ENCODE measurements around the gene PRAMEF17. TPM values are rescaled to one million over a fixed set of nuclear protein-coding genes. Genes with fewer than 3 reads are reported as not detected.

PRAMEF17 gene
- total and polyA plus RNA-seq, 10 of the 15 experiments (the other 5 are each of a cell fraction or from before 2014, with no cell fraction given), result not detected

Other genes starting within 250 kb of the PRAMEF17 start
Only the 7 nearest of the 14 such genes appear.
- gene PRAMEF8, start 104.5 kb upstream of the PRAMEF17 start, total RNA-seq (2014; rRNA removed), result not detected in 2 replicates
- gene PRAMEF8, start 104.5 kb upstream of the PRAMEF17 start, total RNA-seq (2014; rRNA removed; fragmentation: Illumina TruSeq; extraction: Trizol), result not detected in 2 replicates
- gene PRAMEF8, start 104.5 kb upstream of the PRAMEF17 start, total RNA-seq (2021), result not detected in 2 replicates
- not detected in 2 replicates for gene PRAMEF8, start 104.5 kb upstream of the PRAMEF17 start, polyA plus RNA-seq (2011; rRNA removed)
- gene PRAMEF8, start 104.5 kb upstream of the PRAMEF17 start, polyA plus RNA-seq (2014; fragmentation: Illumina TruSeq; extraction: Trizol), result not detected in 2 replicates
- not detected for gene PRAMEF8, start 104.5 kb upstream of the PRAMEF17 start, polyA plus RNA-seq (2014; fragmentation: Nextera tagmentation; extraction: Ambion mirVana)
- not detected in 2 replicates for gene PRAMEF8, start 104.5 kb upstream of the PRAMEF17 start, polyA plus RNA-seq (2014; rRNA removed)
- gene PRAMEF8, start 104.5 kb upstream of the PRAMEF17 start, polyA plus RNA-seq (2016; fragmentation: Nextera tagmentation; extraction: Ambion mirVana), result not detected
- gene PRAMEF33, start 86.1 kb upstream of the PRAMEF17 start, total RNA-seq (2014; rRNA removed), result not detected in 2 replicates
- not detected in 2 replicates for gene PRAMEF33, start 86.1 kb upstream of the PRAMEF17 start, total RNA-seq (2014; rRNA removed; fragmentation: Illumina TruSeq; extraction: Trizol)
- not detected in 2 replicates for gene PRAMEF33, start 86.1 kb upstream of the PRAMEF17 start, total RNA-seq (2021)
- gene PRAMEF33, start 86.1 kb upstream of the PRAMEF17 start, polyA plus RNA-seq (2011; rRNA removed), result not detected in 2 replicates
- not detected in 2 replicates for gene PRAMEF33, start 86.1 kb upstream of the PRAMEF17 start, polyA plus RNA-seq (2014; fragmentation: Illumina TruSeq; extraction: Trizol)
- not detected for gene PRAMEF33, start 86.1 kb upstream of the PRAMEF17 start, polyA plus RNA-seq (2014; fragmentation: Nextera tagmentation; extraction: Ambion mirVana)
- gene PRAMEF33, start 86.1 kb upstream of the PRAMEF17 start, polyA plus RNA-seq (2014; rRNA removed), result not detected in 2 replicates
- not detected for gene PRAMEF33, start 86.1 kb upstream of the PRAMEF17 start, polyA plus RNA-seq (2016; fragmentation: Nextera tagmentation; extraction: Ambion mirVana)
- gene PRAMEF15, start 74.1 kb upstream of the PRAMEF17 start, total RNA-seq (2014; rRNA removed), result not detected in 2 replicates
- not detected in 2 replicates for gene PRAMEF15, start 74.1 kb upstream of the PRAMEF17 start, total RNA-seq (2014; rRNA removed; fragmentation: Illumina TruSeq; extraction: Trizol)
- gene PRAMEF15, start 74.1 kb upstream of the PRAMEF17 start, total RNA-seq (2021), result not detected in 2 replicates
- gene PRAMEF15, start 74.1 kb upstream of the PRAMEF17 start, polyA plus RNA-seq (2011; rRNA removed), result not detected in 2 replicates
- gene PRAMEF15, start 74.1 kb upstream of the PRAMEF17 start, polyA plus RNA-seq (2014; fragmentation: Illumina TruSeq; extraction: Trizol), result not detected in 2 replicates
- gene PRAMEF15, start 74.1 kb upstream of the PRAMEF17 start, polyA plus RNA-seq (2014; fragmentation: Nextera tagmentation; extraction: Ambion mirVana), result not detected
- gene PRAMEF15, start 74.1 kb upstream of the PRAMEF17 start, polyA plus RNA-seq (2014; rRNA removed), result not detected in 2 replicates
- not detected for gene PRAMEF15, start 74.1 kb upstream of the PRAMEF17 start, polyA plus RNA-seq (2016; fragmentation: Nextera tagmentation; extraction: Ambion mirVana)
- gene PRAMEF14, start 42.5 kb upstream of the PRAMEF17 start, total RNA-seq (2014; rRNA removed), result not detected in 2 replicates
- gene PRAMEF14, start 42.5 kb upstream of the PRAMEF17 start, total RNA-seq (2014; rRNA removed; fragmentation: Illumina TruSeq; extraction: Trizol), result not detected in 2 replicates
- gene PRAMEF14, start 42.5 kb upstream of the PRAMEF17 start, total RNA-seq (2021), result not detected in 2 replicates
- gene PRAMEF14, start 42.5 kb upstream of the PRAMEF17 start, polyA plus RNA-seq (2011; rRNA removed), result not detected in 2 replicates
- not detected in 2 replicates for gene PRAMEF14, start 42.5 kb upstream of the PRAMEF17 start, polyA plus RNA-seq (2014; fragmentation: Illumina TruSeq; extraction: Trizol)
- not detected for gene PRAMEF14, start 42.5 kb upstream of the PRAMEF17 start, polyA plus RNA-seq (2014; fragmentation: Nextera tagmentation; extraction: Ambion mirVana)
- not detected in 2 replicates for gene PRAMEF14, start 42.5 kb upstream of the PRAMEF17 start, polyA plus RNA-seq (2014; rRNA removed)
- not detected for gene PRAMEF14, start 42.5 kb upstream of the PRAMEF17 start, polyA plus RNA-seq (2016; fragmentation: Nextera tagmentation; extraction: Ambion mirVana)
- gene PRAMEF19, start 17.7 kb upstream of the PRAMEF17 start, total RNA-seq (2014; rRNA removed), result not detected in 2 replicates
- gene PRAMEF19, start 17.7 kb upstream of the PRAMEF17 start, total RNA-seq (2014; rRNA removed; fragmentation: Illumina TruSeq; extraction: Trizol), result not detected in 2 replicates
- not detected in 2 replicates for gene PRAMEF19, start 17.7 kb upstream of the PRAMEF17 start, total RNA-seq (2021)
- not detected in 2 replicates for gene PRAMEF19, start 17.7 kb upstream of the PRAMEF17 start, polyA plus RNA-seq (2011; rRNA removed)
- gene PRAMEF19, start 17.7 kb upstream of the PRAMEF17 start, polyA plus RNA-seq (2014; fragmentation: Illumina TruSeq; extraction: Trizol), result not detected in 2 replicates
- not detected for gene PRAMEF19, start 17.7 kb upstream of the PRAMEF17 start, polyA plus RNA-seq (2014; fragmentation: Nextera tagmentation; extraction: Ambion mirVana)
- gene PRAMEF19, start 17.7 kb upstream of the PRAMEF17 start, polyA plus RNA-seq (2014; rRNA removed), result not detected in 2 replicates
- not detected for gene PRAMEF19, start 17.7 kb upstream of the PRAMEF17 start, polyA plus RNA-seq (2016; fragmentation: Nextera tagmentation; extraction: Ambion mirVana)
- not detected in 2 replicates for gene PRAMEF20, start 20.8 kb downstream of the PRAMEF17 start, total RNA-seq (2014; rRNA removed)
- not detected in 2 replicates for gene PRAMEF20, start 20.8 kb downstream of the PRAMEF17 start, total RNA-seq (2014; rRNA removed; fragmentation: Illumina TruSeq; extraction: Trizol)
- not detected in 2 replicates for gene PRAMEF20, start 20.8 kb downstream of the PRAMEF17 start, total RNA-seq (2021)
- gene PRAMEF20, start 20.8 kb downstream of the PRAMEF17 start, polyA plus RNA-seq (2011; rRNA removed), result not detected in 2 replicates
- not detected in 2 replicates for gene PRAMEF20, start 20.8 kb downstream of the PRAMEF17 start, polyA plus RNA-seq (2014; fragmentation: Illumina TruSeq; extraction: Trizol)
- gene PRAMEF20, start 20.8 kb downstream of the PRAMEF17 start, polyA plus RNA-seq (2014; fragmentation: Nextera tagmentation; extraction: Ambion mirVana), result not detected
- gene PRAMEF20, start 20.8 kb downstream of the PRAMEF17 start, polyA plus RNA-seq (2014; rRNA removed), result not detected in 2 replicates
- gene PRAMEF20, start 20.8 kb downstream of the PRAMEF17 start, polyA plus RNA-seq (2016; fragmentation: Nextera tagmentation; extraction: Ambion mirVana), result not detected
- gene LRRC38, start 124.4 kb downstream of the PRAMEF17 start, total RNA-seq (2014; rRNA removed), result not detected in 2 replicates
- not detected in 2 replicates for gene LRRC38, start 124.4 kb downstream of the PRAMEF17 start, total RNA-seq (2014; rRNA removed; fragmentation: Illumina TruSeq; extraction: Trizol)
- not detected in 2 replicates for gene LRRC38, start 124.4 kb downstream of the PRAMEF17 start, total RNA-seq (2021)
- gene LRRC38, start 124.4 kb downstream of the PRAMEF17 start, polyA plus RNA-seq (2011; rRNA removed), result not detected in 2 replicates
- gene LRRC38, start 124.4 kb downstream of the PRAMEF17 start, polyA plus RNA-seq (2014; fragmentation: Illumina TruSeq; extraction: Trizol), result not detected in 2 replicates
- gene LRRC38, start 124.4 kb downstream of the PRAMEF17 start, polyA plus RNA-seq (2014; fragmentation: Nextera tagmentation; extraction: Ambion mirVana), result not detected
- gene LRRC38, start 124.4 kb downstream of the PRAMEF17 start, polyA plus RNA-seq (2014; rRNA removed), result not detected in 2 replicates
- gene LRRC38, start 124.4 kb downstream of the PRAMEF17 start, polyA plus RNA-seq (2016; fragmentation: Nextera tagmentation; extraction: Ambion mirVana), result not detected